NCI-H2081 (cell line): ENCODE data around the gene DNAJC6.

ENCODE experiments used
- DNase-seq, 2 experiments: peaks; one replicate each; lab custom pipeline; 2025; lab: John Stamatoyannopoulos, UW

DNAJC6 gene

GRCh38 chr1:65292861-65293593, 16.3 kb upstream of the DNAJC6 start:
- no peak for DNase-seq

GRCh38 chr1:65297706-65298105, 11.6 kb upstream of the DNAJC6 start:
- DNase-seq: no peak

- no peak for DNase-seq
Observed at GRCh38 chr1:65299328-65299727, 10.0 kb upstream of the DNAJC6 start.

- DNase-seq: no peak
Observed at GRCh38 chr1:65308781-65309303, 501 bp upstream of the DNAJC6 start.

- peak; percentile 74 to 79 for DNase-seq
Observed at GRCh38 chr1:65310078-65310587, 790 bp downstream of the DNAJC6 start.

- no peak for DNase-seq
Observed at GRCh38 chr1:65311760-65312159, 2.4 kb downstream of the DNAJC6 start.

GRCh38 chr1:65316233-65316632, 6.9 kb downstream of the DNAJC6 start:
- no peak for DNase-seq

- DNase-seq: no peak
Observed at GRCh38 chr1:65317866-65318653, 8.7 kb downstream of the DNAJC6 start.

GRCh38 chr1:65319141-65319540, 9.8 kb downstream of the DNAJC6 start:
- no peak for DNase-seq

- DNase-seq: no peak
Observed at GRCh38 chr1:65319754-65320153, 10.4 kb downstream of the DNAJC6 start.

- no peak for DNase-seq
Observed at GRCh38 chr1:65321879-65322278, 12.5 kb downstream of the DNAJC6 start.

- no peak for DNase-seq
Observed at GRCh38 chr1:65323246-65323645, 13.9 kb downstream of the DNAJC6 start.

- no peak for DNase-seq
Observed at GRCh38 chr1:65330021-65330420, 20.7 kb downstream of the DNAJC6 start.

- no peak for DNase-seq
Observed at GRCh38 chr1:65330822-65331221, 21.5 kb downstream of the DNAJC6 start.

- no peak for DNase-seq
Observed at GRCh38 chr1:65332821-65333220, 23.5 kb downstream of the DNAJC6 start.

- DNase-seq: no peak
Observed at GRCh38 chr1:65334081-65334480, 24.7 kb downstream of the DNAJC6 start.

- no peak for DNase-seq
Observed at GRCh38 chr1:65339866-65340468, 30.6 kb downstream of the DNAJC6 start.

GRCh38 chr1:65341381-65341780, 32.0 kb downstream of the DNAJC6 start:
- DNase-seq: peak in 1 of 2 experiments; percentile 33

- DNase-seq: no peak
Observed at GRCh38 chr1:65343286-65343685, 33.9 kb downstream of the DNAJC6 start.

- DNase-seq: peak in 1 of 2 experiments; percentile 19
Observed at GRCh38 chr1:65344171-65344814, 35.0 kb downstream of the DNAJC6 start.

- no peak for DNase-seq
Observed at GRCh38 chr1:65346190-65346589, 36.8 kb downstream of the DNAJC6 start.
